PFSK-1 (cell line): ENCODE data around the gene CACUL1.

Source experiments
- FOXP2 ChIP-seq: optimal IDR thresholded peaks from 2 replicates; pipeline ENCODE3; 2011; ENCODE audit warnings: borderline replicate concordance, control low read depth, inconsistent platforms; ENCODE audit not compliant: insufficient read depth; ENCODE audit errors: extremely low read length, extremely low read depth
- POLR2AphosphoS5 ChIP-seq: IDR thresholded peaks from 2 replicates; pipeline ENCODE4 v1.6.1; 2012; ENCODE audit warnings: low read depth, mild to moderate bottlenecking, control low read depth, low read length, moderate library complexity
- REST ChIP-seq, 2 experiments: IDR thresholded peaks; 2 replicates each; pipeline versions ENCODE4 v1.6.1 to v1.8.0; 2011 to 2012; ENCODE audit warnings: low read depth in 2 of 2, low read length in 2 of 2, control low read depth in 1 of 2, inconsistent platforms in 1 of 2, mild to moderate bottlenecking in 1 of 2, moderate library complexity in 1 of 2; ENCODE audit not compliant: insufficient read depth in 1 of 2
- SIN3A ChIP-seq: IDR thresholded peaks from 2 replicates; pipeline ENCODE4 v1.6.1; 2012; ENCODE audit warnings: mild to moderate bottlenecking, low read length, moderate library complexity, borderline replicate concordance; ENCODE audit not compliant: insufficient read depth
- TAF1 ChIP-seq: IDR thresholded peaks from 2 replicates; pipeline ENCODE4 v1.6.1; 2012; ENCODE audit warnings: low read length, control low read depth, borderline replicate concordance; ENCODE audit not compliant: insufficient read depth

The CACUL1 gene

GRCh38 chr10:118720685-118721538, 33.9 kb downstream of the CACUL1 start:
- TF ChIP-seq TAF1 (no peak), POLR2AphosphoS5 (no peak), REST (IDR thresholded peaks at IDR 0.05; ENCODE audit: insufficient read depth in 1 of 2, low read depth in 2 of 2, low read length in 2 of 2) (no peak), FOXP2 (no peak), SIN3A (no peak)

DNA sequence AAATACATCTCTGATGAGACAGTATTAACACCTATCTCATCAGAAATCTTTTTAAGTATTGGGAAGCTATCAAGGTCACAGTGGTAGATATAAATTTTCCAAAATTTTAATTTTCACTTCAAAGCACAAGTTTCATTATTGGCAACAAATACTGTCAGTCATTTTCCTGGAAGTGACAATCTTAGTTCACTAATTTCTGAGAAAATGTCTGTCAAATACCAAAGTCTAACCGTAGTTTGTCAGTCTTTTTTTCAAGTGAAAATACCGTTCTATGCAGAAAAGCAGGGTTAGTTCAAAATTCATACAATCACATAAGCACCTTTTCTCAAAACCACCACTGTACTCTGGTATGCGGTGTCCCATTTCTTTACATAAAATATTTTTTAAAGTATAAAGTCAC, 40.4 kb downstream of the CACUL1 start:
- TF ChIP-seq FOXP2: no peak
- TF ChIP-seq POLR2AphosphoS5: no peak
- no peak for TF ChIP-seq SIN3A
- no peak for TF ChIP-seq TAF1
- TF ChIP-seq REST (IDR thresholded peaks at IDR 0.05; ENCODE audit: insufficient read depth in 1 of 2, low read depth in 2 of 2, low read length in 2 of 2): no peak

- no peak for TF ChIP-seq POLR2AphosphoS5
- no peak for TF ChIP-seq FOXP2
- no peak for TF ChIP-seq SIN3A
- TF ChIP-seq TAF1: no peak
- no peak for TF ChIP-seq REST (IDR thresholded peaks at IDR 0.05; ENCODE audit: insufficient read depth in 1 of 2, low read depth in 2 of 2, low read length in 2 of 2)
These were observed 41.7 kb downstream of the CACUL1 start for GRCh38 chr10:118712930-118713634.

GRCh38 chr10:118712080-118712479, 42.7 kb downstream of the CACUL1 start:
- TF ChIP-seq REST (IDR thresholded peaks at IDR 0.05; ENCODE audit: insufficient read depth in 1 of 2, low read depth in 2 of 2, low read length in 2 of 2) (no peak), TAF1 (no peak)
